GM12864 (cell line): ENCODE measurements around the gene LINS1.

Experiments used
- DNase-seq: peaks from one replicate; pipeline ENCODE4 v3.0.0-alpha.2; 2011; ENCODE audit warnings: low read depth
- H3K4me3 ChIP-seq: 2 replicates; pipeline ENCODE4 v1.5.1; 2011; ENCODE audit warnings: mild to moderate bottlenecking, low read depth, low read length, control low read depth
- CTCF ChIP-seq: IDR thresholded peaks from 2 replicates; pipeline ENCODE4 v1.5.1; 2011; ENCODE audit warnings: low read depth, mild to moderate bottlenecking, moderate library complexity, low read length, control low read depth, inconsistent platforms; ENCODE audit errors: missing control alignments

Gene LINS1

GRCh38 chr15:100623301-100623700 is 21.3 kb upstream of the LINS1 start:
- no peak for TF ChIP-seq CTCF
- no peak for DNase-seq

GRCh38 chr15:100616700-100617099 is 14.7 kb upstream of the LINS1 start:
- no peak overlapping the region for H3K4me3 ChIP-seq
- DNase-seq = no peak
- TF ChIP-seq CTCF = no peak

More at GRCh38 chr15:100623301-100623700, 21.3 kb upstream of the LINS1 start:
- no peak overlapping the region for H3K4me3 ChIP-seq

DNA sequence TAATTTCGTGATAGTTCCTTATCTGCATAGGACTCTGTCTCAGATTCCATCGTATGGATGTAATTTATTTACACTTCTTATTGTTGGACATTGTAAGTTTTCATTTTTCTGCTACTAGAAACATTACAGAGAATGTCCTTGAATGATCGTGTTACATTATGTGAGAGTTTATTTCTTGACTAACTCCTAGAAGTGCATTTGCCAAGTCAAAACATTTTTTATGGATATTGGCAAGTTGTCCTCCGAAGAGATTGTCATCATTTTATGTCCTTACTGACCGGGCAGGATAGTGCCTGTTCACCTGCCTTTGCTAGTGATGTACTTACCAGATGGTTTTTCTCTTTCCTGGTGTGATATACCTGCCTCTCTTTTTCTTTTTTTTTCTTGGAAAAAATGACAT is 13.8 kb upstream of the LINS1 start:
- no peak for DNase-seq
- H3K4me3 ChIP-seq = no peak overlapping the region
- no peak for TF ChIP-seq CTCF

DNA sequence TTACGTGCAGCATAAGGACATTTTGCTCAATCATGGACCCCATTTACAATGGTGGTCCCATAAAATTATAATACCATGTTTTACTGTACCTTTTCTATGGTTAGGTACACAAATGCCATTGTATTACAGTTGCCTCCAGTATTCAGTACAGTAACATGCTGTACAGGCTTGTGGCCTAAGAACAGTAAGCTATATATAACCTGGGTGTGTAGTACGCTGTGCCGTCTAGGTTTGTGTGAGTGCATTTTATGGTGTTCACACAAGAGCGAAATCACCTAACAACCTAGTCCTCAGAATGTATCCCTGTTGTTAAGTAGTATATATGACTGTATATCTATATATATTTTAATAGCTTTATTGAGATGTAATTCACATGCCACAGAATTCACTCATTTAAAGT is 12.9 kb upstream of the LINS1 start:
- no peak for TF ChIP-seq CTCF
- no peak overlapping the region for H3K4me3 ChIP-seq
- no peak for DNase-seq

GRCh38 chr15:100614336-100614735 is 12.4 kb upstream of the LINS1 start:
- no peak for DNase-seq
- TF ChIP-seq CTCF = no peak
- no peak overlapping the region for H3K4me3 ChIP-seq

DNA sequence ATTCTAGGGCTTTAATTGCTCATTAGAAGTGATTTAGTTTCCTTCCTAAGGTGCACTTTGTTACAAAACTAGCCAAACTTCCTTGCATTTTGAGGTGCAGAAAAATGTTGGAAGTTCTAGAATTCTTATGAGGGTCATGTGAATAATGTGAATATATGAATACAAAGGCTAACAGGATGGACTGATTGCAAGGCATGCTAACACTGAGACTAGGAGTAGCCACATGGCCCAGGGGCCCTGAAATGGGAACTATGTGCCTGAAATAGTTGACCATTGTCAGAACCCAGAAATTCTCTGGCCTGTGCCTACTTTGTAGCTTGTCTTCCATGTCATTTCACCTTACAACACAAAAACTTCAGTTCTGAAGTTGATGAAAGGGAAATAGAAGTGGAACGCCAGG is 11.2 kb upstream of the LINS1 start:
- no peak for DNase-seq
- H3K4me3 ChIP-seq = no peak overlapping the region
- no peak for TF ChIP-seq CTCF

DNA sequence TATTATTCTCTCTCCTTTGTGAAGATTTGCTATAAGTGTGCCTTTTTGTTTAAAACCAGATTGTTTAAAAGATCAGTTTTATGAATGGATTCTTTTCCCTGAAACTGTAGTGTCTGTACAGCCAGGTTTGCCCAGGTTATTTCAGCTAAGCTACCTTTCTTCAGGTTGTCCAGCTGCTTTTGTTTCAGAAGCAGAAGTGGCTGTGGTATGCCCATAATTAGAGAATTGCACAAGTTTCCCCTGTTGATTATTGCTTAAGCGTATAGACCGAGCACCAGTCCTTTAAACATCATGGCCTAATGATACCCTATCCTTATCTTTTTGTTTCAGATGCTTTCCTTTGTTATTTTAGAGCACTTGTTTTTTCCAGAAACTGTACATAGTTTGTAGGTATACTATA is 10.6 kb upstream of the LINS1 start:
- no peak for TF ChIP-seq CTCF
- no peak for DNase-seq

More for the DNA sequence above, 10.6 kb upstream of the LINS1 start:
- H3K4me3 ChIP-seq = no peak overlapping the region
